ENCODE measurements around the gene CPM. TPM values are rescaled to one million over a fixed set of nuclear protein-coding genes. Genes with fewer than 3 reads are reported as not detected.
A peak's percentile ranks its signal among the peaks of the same experiment; 100 is the strongest.

The CPM gene
- 10 to 100 TPM in 1 of 4 donors, 1 to 10 TPM in 2, under 1 TPM in 1; 0.45 to 11.6 (median 4.5) TPM for polyA plus RNA-seq
- long read RNA-seq, donor 1, full-length matches to known transcripts = 6 of 6 reads
- long read RNA-seq, donor 1, partial matches to known transcripts = 0 of 6 reads
- long read RNA-seq, donor 1, other reads (novel, unspliced or antisense) = 0 of 6 reads
- long read RNA-seq, donor 2, full-length matches to known transcripts = 3 of 3 reads
- long read RNA-seq, donor 2, partial matches to known transcripts = 0 of 3 reads
- long read RNA-seq, donor 2, other reads (novel, unspliced or antisense) = 0 of 3 reads
- long read RNA-seq, donor 3, full-length matches to known transcripts = 5 of 11 reads
- long read RNA-seq, donor 3, partial matches to known transcripts = 6 of 11 reads
- long read RNA-seq, donor 3, other reads (novel, unspliced or antisense) = 0 of 11 reads
- long read RNA-seq, donor 4 = 0 reads
- long read RNA-seq, donor 5 = 0 reads
- long read RNA-seq, donor 6, full-length matches to known transcripts = 3 of 3 reads
- long read RNA-seq, donor 6, partial matches to known transcripts = 0 of 3 reads
- long read RNA-seq, donor 6, other reads (novel, unspliced or antisense) = 0 of 3 reads
- long read RNA-seq, donor 7 = 0 reads
- long read RNA-seq, donor 8 = 0 reads
- long read RNA-seq, donor 9 = 0 reads
- long read RNA-seq, donor 10, full-length matches to known transcripts = 7 of 19 reads
- long read RNA-seq, donor 10, partial matches to known transcripts = 12 of 19 reads
- long read RNA-seq, donor 10, other reads (novel, unspliced or antisense) = 0 of 19 reads

DNA sequence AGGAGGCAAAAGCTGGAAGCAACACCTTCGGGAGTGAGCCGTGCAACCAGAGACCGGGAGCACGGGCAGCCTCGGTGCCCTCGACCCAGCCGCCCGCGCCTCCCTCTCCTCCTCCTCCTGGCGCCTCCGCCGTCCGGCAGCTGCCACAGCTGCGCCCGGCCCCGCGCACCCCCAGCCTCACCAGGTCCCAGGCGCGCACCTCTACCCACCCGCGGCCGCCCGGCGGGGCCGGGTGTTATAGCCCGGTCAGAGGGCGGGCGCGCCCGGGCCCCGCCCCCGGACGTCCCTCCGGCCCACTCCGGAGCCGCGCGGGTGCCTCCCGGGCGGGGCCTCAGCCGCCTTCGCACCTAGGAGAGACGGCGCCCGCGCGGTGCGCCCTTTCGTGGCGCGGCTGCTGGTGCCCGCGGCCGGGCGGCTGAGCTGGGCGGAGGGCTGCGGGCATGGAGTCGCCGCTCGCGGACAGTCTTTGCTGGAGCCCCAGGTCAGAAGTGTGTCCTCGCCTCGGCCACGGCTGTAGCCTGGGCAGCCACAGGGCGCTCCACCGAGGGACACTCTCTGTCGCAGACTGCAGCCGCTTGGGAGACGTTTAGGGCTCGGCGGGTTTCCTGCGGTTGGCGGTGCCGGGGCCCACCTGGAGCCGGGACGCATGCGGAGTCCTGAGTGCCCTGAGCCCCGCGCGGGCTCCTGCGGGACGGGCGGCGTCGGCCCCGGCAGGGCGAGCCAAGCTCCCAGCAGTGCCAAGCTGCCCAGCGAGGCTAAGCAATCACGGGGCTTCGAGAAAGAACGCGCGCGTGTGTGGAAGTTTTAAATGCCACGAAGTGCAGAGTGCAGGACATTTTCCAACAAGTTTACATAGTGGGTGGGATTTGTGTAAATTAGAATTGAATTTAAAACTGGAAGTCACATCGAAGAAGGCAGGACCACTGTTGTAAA lies at the start of gene CPM:
Gene CPM (minus strand): TSS at position 211 of the 933 bp plus-strand sequence. CDS start 334 bp downstream, outside the sequence.
- DNase-seq (peak; percentile 76 to 90), FAIRE-seq (no peak)
- H3K4me1 ChIP-seq (ENCODE audit: control insufficient read depth in 3 of 3, insufficient read depth in 2 of 3, low read depth in 1 of 3, low read length in 2 of 3) = peaks cover 0 to 3% (median 0%) of the 10 kb centered on the region in 3 donors
- H3K27me3 ChIP-seq (ENCODE audit: control insufficient read depth in 3 of 3, insufficient read depth in 3 of 3, low read length in 3 of 3) = peaks cover 0 to 6% (median 3%) of the 10 kb centered on the region in 3 donors
- H3K36me3 ChIP-seq (ENCODE audit: control insufficient read depth in 3 of 3, insufficient read depth in 2 of 3, low read depth in 1 of 3, low read length in 3 of 3) = no peaks in the 10 kb centered on the region
- peak within 1 kb of the TSS in 2 of 3 donors; percentile 63 to 86 for H3K27ac ChIP-seq (ENCODE audit: low read depth in 1 of 3, low read length in 2 of 3)
- WGBS, 3 donors = 4 to 8% (median 7%) methylated on average over 72 to 96 of the region's 96 CpGs
- peaks cover 0 to 10% of the 10 kb centered on the region in 2 donors for H3K9me3 ChIP-seq (ENCODE audit: control insufficient read depth in 2 of 2, insufficient read depth in 1 of 2, low read depth in 1 of 2, low read length in 1 of 2)
- peak within 1 kb of the TSS; percentile 64 to 76 (median 69) for H3K4me3 ChIP-seq (ENCODE audit: low read depth in 1 of 3, low read length in 3 of 3)

DNA sequence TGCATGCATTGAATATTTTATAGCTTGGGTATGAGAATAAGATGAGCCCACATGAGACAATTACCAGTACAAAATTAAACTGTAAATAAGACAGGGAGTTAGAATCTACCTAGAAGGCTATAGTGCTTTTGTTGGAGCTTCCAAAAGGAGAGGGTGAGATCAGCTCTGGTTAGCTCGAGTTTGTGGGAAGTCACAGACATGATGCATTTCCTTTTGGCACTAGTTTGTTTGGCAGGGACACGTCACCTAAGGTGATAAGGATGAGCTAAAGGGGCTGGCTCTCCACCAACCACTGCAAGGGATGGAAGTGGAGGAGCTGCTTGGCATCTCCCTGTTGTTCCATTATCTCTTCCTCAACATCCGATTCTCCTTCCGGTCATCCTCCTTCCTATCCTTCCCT lies 48.5 kb upstream of the CPM start:
- Histone ChIP-seq H3K27me3 (ENCODE audit: control insufficient read depth in 3 of 3, insufficient read depth in 3 of 3, low read length in 3 of 3) (no peaks in the 10 kb centered on the region), H3K4me3 (ENCODE audit: low read depth in 1 of 3, low read length in 3 of 3) (no peak overlapping the region), H3K36me3 (ENCODE audit: control insufficient read depth in 3 of 3, insufficient read depth in 2 of 3, low read depth in 1 of 3, low read length in 3 of 3) (no peaks in the 10 kb centered on the region), H3K4me1 (ENCODE audit: control insufficient read depth in 3 of 3, insufficient read depth in 2 of 3, low read depth in 1 of 3, low read length in 2 of 3) (peaks cover 0 to 7% (median 0%) of the 10 kb centered on the region in 3 donors), H3K27ac (ENCODE audit: low read depth in 1 of 3, low read length in 2 of 3) (no peak overlapping the region), H3K9me3 (ENCODE audit: control insufficient read depth in 2 of 2, insufficient read depth in 1 of 2, low read depth in 1 of 2, low read length in 1 of 2) (peaks cover 0 to 11% of the 10 kb centered on the region in 2 donors)
- WGBS, 3 donors = 71 to 79% (median 76%) methylated on average over 4 of the region's 4 CpGs
- FAIRE-seq (no peak), DNase-seq (no peak)

DNA sequence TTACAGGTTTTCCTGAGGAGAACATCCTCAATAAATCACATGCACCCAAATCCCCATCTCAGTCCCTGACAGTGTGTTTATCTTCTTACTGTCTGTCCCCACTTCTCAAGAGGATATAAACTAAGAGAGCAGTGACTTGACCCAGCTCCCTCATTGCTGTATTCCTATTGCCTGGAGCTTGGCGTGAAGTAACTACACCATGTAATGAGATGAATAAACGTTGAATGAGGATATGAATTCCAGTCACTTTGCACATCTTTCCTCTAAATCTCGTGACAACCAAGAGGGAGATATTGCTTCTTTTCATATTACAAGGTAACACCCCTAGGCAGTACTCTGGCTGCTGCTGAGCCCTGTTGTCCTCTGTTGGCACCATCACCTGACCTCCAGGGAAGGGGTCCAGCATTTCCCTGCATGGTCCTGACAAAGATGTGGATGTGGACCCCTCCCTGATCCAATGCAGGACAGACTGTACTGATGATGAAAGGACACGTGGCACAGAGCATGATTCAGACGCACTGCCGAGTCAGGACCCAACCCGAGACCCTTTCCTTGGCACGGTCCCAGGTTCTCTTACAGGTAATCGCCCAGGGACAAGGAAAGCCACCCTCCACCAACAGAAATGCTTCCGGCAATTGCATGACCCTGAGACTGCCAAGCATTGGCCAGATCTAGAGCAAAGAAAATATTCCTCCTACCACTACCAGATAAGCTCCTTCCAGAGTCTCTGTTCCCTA lies 47.7 kb upstream of the CPM start:
- DNase-seq = no peak
- Histone ChIP-seq H3K27me3 (ENCODE audit: control insufficient read depth in 3 of 3, insufficient read depth in 3 of 3, low read length in 3 of 3) (no peaks in the 10 kb centered on the region), H3K36me3 (ENCODE audit: control insufficient read depth in 3 of 3, insufficient read depth in 2 of 3, low read depth in 1 of 3, low read length in 3 of 3) (no peaks in the 10 kb centered on the region), H3K9me3 (ENCODE audit: control insufficient read depth in 2 of 2, insufficient read depth in 1 of 2, low read depth in 1 of 2, low read length in 1 of 2) (peaks cover 0 to 11% of the 10 kb centered on the region in 2 donors), H3K27ac (ENCODE audit: low read depth in 1 of 3, low read length in 2 of 3) (no peak overlapping the region), H3K4me1 (ENCODE audit: control insufficient read depth in 3 of 3, insufficient read depth in 2 of 3, low read depth in 1 of 3, low read length in 2 of 3) (peaks cover 0 to 11% (median 0%) of the 10 kb centered on the region in 3 donors), H3K4me3 (ENCODE audit: low read depth in 1 of 3, low read length in 3 of 3) (no peak overlapping the region)
- WGBS, 3 donors = 83 to 91% (median 89%) methylated on average over 10 of the region's 10 CpGs
- FAIRE-seq = no peak

DNA sequence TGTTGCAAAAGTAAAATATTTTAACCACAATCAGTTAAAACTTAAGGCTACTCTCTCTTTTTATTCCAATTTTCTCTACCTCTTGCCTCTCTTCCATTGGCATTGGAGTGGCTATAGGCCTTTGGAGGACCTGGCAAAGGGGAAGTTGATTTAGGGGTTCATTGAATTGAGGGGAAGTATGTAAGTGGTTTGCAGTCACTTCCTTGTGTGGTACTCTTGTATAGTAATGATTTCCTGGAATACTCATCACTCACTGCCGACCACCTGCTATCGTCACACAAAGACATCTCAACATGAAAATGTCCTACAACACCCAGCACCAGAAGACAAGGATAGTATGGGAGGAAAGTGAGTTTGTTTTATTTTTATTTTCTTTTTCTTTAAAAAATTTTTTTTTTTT lies 45.7 kb upstream of the CPM start:
- FAIRE-seq (no peak), DNase-seq (no peak)
- H3K4me1 ChIP-seq (ENCODE audit: control insufficient read depth in 3 of 3, insufficient read depth in 2 of 3, low read depth in 1 of 3, low read length in 2 of 3) = peaks cover 0 to 11% (median 0%) of the 10 kb centered on the region in 3 donors
- 78 to 90% (median 80%) methylated on average over 2 of the region's 2 CpGs for WGBS, 3 donors
- H3K36me3 ChIP-seq (ENCODE audit: control insufficient read depth in 3 of 3, insufficient read depth in 2 of 3, low read depth in 1 of 3, low read length in 3 of 3) = no peaks in the 10 kb centered on the region
- H3K9me3 ChIP-seq (ENCODE audit: control insufficient read depth in 2 of 2, insufficient read depth in 1 of 2, low read depth in 1 of 2, low read length in 1 of 2) = peaks cover 0 to 11% of the 10 kb centered on the region in 2 donors
- H3K27ac ChIP-seq (ENCODE audit: low read depth in 1 of 3, low read length in 2 of 3) = no peak overlapping the region
- no peak overlapping the region for H3K4me3 ChIP-seq (ENCODE audit: low read depth in 1 of 3, low read length in 3 of 3)
- H3K27me3 ChIP-seq (ENCODE audit: control insufficient read depth in 3 of 3, insufficient read depth in 3 of 3, low read length in 3 of 3) = no peaks in the 10 kb centered on the region

DNA sequence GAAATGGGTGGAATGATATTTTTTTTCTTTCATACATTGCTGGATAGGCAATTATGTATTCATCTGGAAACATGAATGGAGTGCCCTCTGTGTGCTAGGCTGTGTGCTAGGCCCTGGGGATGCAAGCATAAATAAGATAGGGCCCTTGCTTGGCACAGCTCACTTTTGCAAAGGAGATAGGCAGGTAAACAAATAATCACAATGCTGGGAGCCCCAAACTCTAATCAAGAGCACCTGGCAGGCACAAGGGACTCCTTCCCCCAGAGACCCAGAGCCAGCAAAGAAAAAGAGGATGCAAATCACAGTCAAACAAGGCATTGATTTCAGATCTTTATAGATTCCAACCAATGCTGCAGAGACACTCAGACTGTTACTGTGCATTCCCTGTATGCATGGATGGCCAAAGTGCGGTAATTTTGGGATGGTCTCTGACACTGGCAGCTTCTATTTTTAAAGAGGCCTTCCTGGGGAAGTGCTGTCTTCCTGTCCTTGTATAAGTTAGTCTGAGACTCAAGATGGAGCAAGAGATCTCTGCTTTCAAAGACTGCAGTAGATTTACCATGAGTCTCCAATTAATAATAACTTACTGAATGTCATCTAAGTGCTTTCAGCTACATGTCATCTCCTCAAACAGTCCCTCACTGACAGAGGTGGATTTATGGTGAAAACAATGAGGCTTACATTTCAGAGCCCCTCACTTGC lies 45.1 kb upstream of the CPM start:
- Histone ChIP-seq H3K27me3 (ENCODE audit: control insufficient read depth in 3 of 3, insufficient read depth in 3 of 3, low read length in 3 of 3) (no peaks in the 10 kb centered on the region), H3K27ac (ENCODE audit: low read depth in 1 of 3, low read length in 2 of 3) (no peak overlapping the region), H3K4me3 (ENCODE audit: low read depth in 1 of 3, low read length in 3 of 3) (no peak overlapping the region), H3K4me1 (ENCODE audit: control insufficient read depth in 3 of 3, insufficient read depth in 2 of 3, low read depth in 1 of 3, low read length in 2 of 3) (peaks cover 0 to 11% (median 0%) of the 10 kb centered on the region in 3 donors), H3K9me3 (ENCODE audit: control insufficient read depth in 2 of 2, insufficient read depth in 1 of 2, low read depth in 1 of 2, low read length in 1 of 2) (peaks cover 0 to 7% of the 10 kb centered on the region in 2 donors), H3K36me3 (ENCODE audit: control insufficient read depth in 3 of 3, insufficient read depth in 2 of 3, low read depth in 1 of 3, low read length in 3 of 3) (no peaks in the 10 kb centered on the region)
- no peak for DNase-seq
- WGBS, 3 donors = 71 to 89% (median 81%) methylated on average over 1 of the region's 1 CpG
- no peak for FAIRE-seq

DNA sequence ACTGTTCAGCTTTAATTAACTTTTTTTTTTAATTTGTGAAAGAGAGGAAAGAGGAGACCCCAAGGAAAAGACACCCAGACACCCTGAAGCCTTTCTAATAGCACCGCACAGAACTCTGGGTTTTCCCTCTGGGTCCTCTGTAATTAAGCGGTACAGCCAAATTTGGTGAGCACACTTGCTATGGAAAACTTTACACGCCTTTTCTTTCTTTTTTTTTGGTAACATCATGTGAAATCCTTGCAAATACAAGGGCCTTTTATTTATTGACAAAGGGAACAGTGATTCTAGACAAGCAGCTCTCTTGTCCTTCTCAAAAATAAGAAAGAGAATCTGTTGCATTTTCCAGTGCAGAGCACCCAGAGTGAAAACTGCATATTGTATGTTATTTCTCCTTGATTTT lies 44.4 kb upstream of the CPM start:
- H3K36me3 ChIP-seq (ENCODE audit: control insufficient read depth in 3 of 3, insufficient read depth in 2 of 3, low read depth in 1 of 3, low read length in 3 of 3) = no peaks in the 10 kb centered on the region
- no peak overlapping the region for H3K4me3 ChIP-seq (ENCODE audit: low read depth in 1 of 3, low read length in 3 of 3)
- no peak overlapping the region for H3K27ac ChIP-seq (ENCODE audit: low read depth in 1 of 3, low read length in 2 of 3)
- no peaks in the 10 kb centered on the region for H3K27me3 ChIP-seq (ENCODE audit: control insufficient read depth in 3 of 3, insufficient read depth in 3 of 3, low read length in 3 of 3)
- 77 to 93% (median 84%) methylated on average over 3 of the region's 3 CpGs for WGBS, 3 donors
- FAIRE-seq (no peak), DNase-seq (no peak)
- H3K9me3 ChIP-seq (ENCODE audit: control insufficient read depth in 2 of 2, insufficient read depth in 1 of 2, low read depth in 1 of 2, low read length in 1 of 2) = no peaks in the 10 kb centered on the region
- H3K4me1 ChIP-seq (ENCODE audit: control insufficient read depth in 3 of 3, insufficient read depth in 2 of 3, low read depth in 1 of 3, low read length in 2 of 3) = peaks cover 0 to 11% (median 0%) of the 10 kb centered on the region in 3 donors

DNA sequence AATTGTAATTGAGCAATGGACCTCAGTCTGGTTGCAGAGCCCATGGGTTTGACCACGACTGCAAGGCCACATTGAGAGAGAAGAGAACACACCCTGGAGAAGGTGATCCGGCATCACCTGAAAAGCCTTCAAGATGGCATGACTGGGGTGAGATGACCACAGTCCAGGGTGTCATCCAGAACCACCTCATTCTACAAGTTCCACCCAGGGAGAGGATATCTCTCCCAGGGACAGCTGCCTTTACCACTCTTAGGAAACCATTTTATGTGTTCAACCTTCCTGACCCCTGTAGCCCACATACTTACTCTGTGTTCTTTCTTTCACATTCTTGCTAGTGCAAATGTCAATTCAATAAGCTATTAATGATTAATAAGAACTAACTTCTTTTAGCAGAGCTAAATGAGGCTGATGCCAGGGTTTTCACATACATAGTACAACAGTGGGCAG lies 43.4 kb upstream of the CPM start:
- Histone ChIP-seq H3K9me3 (ENCODE audit: control insufficient read depth in 2 of 2, insufficient read depth in 1 of 2, low read depth in 1 of 2, low read length in 1 of 2) (no peaks in the 10 kb centered on the region), H3K27ac (ENCODE audit: low read depth in 1 of 3, low read length in 2 of 3) (no peak overlapping the region), H3K4me1 (ENCODE audit: control insufficient read depth in 3 of 3, insufficient read depth in 2 of 3, low read depth in 1 of 3, low read length in 2 of 3) (peaks cover 0 to 11% (median 0%) of the 10 kb centered on the region in 3 donors), H3K4me3 (ENCODE audit: low read depth in 1 of 3, low read length in 3 of 3) (no peak overlapping the region), H3K36me3 (ENCODE audit: control insufficient read depth in 3 of 3, insufficient read depth in 2 of 3, low read depth in 1 of 3, low read length in 3 of 3) (no peaks in the 10 kb centered on the region), H3K27me3 (ENCODE audit: control insufficient read depth in 3 of 3, insufficient read depth in 3 of 3, low read length in 3 of 3) (no peaks in the 10 kb centered on the region)
- no peak for FAIRE-seq
- 89 to 94% (median 93%) methylated on average over 2 of the region's 2 CpGs for WGBS, 3 donors
- DNase-seq = peak in 1 of 2 donors; percentile 39

Data from small intestine (tissue), 16 donors.